ENCODE results near the gene KCNH2.

The KCNH2 gene

DNA sequence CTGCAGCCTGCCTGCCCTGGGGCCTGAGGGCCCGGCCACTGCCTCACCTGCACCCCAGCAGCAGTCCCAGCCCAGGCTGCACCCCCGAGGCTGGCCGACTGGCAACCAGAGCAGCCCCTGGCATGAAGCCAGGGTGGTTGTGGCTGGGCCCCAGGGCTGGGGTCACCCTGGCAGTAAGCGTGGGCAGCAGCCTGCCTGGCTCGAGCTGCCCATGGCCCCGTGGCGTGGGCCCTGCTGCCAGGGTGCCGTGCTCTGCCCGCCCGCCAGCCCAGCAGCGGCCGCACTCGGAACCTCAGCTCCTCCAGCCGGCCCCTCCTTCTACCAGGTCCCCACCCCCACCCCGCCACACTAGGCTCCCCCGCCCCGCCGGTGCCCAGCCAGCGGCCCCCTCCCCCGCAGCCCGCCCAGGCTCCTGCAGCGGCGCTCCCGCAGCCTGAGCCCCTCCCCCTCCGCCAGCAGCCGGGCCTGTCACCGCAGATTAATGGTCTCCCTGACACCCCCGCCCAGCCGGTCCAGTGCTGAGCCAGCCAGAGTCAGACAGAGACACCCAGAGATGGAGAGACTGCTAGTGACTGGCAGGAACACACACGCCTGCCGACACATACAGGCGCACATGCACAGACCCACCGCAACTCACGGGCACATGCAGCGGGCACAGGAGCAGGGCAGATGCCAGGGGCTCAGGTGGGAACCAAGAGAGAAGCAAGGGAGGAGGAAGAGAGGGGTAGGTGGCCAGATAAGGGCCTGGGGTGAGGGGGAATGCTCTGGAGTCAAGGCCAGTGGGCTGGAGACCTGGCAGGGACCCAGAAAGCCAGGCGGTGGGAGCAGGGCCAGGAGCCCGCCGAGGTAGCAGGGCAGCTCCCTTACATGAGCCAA is 22.4 kb downstream of the KCNH2 start:
- CTCF ChIA-PET, result interaction anchor here (0.6 to 1.8 kb wide), 2 partner anchors 10 to 29 kb away, joined by 3 to 4 read pairs; no protein-coding TSS in a partner anchor
- TF ChIP-seq ZNF174 (tag by site-specific recombination; IDR thresholded peaks at IDR 0.05), result no peak
- peak; percentile 41 for TF ChIP-seq ZBTB8A (tag by site-specific recombination; IDR thresholded peaks at IDR 0.05)
- TF ChIP-seq, protein P1, sequence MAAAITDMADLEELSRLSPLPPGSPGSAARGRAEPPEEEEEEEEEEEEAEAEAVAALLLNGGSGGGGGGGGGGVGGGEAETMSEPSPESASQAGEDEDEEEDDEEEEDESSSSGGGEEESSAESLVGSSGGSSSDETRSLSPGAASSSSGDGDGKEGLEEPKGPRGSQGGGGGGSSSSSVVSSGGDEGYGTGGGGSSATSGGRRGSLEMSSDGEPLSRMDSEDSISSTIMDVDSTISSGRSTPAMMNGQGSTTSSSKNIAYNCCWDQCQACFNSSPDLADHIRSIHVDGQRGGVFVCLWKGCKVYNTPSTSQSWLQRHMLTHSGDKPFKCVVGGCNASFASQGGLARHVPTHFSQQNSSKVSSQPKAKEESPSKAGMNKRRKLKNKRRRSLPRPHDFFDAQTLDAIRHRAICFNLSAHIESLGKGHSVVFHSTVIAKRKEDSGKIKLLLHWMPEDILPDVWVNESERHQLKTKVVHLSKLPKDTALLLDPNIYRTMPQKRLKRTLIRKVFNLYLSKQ (tag by site-specific recombination; IDR thresholded peaks at IDR 0.05; ENCODE audit: borderline replicate concordance), result no peak
- TF ChIP-seq, protein P2, sequence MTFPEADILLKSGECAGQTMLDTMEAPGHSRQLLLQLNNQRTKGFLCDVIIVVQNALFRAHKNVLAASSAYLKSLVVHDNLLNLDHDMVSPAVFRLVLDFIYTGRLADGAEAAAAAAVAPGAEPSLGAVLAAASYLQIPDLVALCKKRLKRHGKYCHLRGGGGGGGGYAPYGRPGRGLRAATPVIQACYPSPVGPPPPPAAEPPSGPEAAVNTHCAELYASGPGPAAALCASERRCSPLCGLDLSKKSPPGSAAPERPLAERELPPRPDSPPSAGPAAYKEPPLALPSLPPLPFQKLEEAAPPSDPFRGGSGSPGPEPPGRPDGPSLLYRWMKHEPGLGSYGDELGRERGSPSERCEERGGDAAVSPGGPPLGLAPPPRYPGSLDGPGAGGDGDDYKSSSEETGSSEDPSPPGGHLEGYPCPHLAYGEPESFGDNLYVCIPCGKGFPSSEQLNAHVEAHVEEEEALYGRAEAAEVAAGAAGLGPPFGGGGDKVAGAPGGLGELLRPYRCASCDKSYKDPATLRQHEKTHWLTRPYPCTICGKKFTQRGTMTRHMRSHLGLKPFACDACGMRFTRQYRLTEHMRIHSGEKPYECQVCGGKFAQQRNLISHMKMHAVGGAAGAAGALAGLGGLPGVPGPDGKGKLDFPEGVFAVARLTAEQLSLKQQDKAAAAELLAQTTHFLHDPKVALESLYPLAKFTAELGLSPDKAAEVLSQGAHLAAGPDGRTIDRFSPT (tag by site-specific recombination; IDR thresholded peaks at IDR 0.05), result peak; percentile 28; the same call in 1 of the 2 replicates
- TF ChIP-seq, protein P3, sequence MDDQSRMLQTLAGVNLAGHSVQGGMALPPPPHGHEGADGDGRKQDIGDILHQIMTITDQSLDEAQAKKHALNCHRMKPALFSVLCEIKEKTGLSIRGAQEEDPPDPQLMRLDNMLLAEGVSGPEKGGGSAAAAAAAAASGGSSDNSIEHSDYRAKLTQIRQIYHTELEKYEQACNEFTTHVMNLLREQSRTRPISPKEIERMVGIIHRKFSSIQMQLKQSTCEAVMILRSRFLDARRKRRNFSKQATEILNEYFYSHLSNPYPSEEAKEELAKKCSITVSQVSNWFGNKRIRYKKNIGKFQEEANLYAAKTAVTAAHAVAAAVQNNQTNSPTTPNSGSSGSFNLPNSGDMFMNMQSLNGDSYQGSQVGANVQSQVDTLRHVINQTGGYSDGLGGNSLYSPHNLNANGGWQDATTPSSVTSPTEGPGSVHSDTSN (CRISPR knock-in tag; IDR thresholded peaks at IDR 0.05), result no peak
- TF ChIP-seq ZNF175 (tag by site-specific recombination; IDR thresholded peaks at IDR 0.05), result no peak
- no peak for TF ChIP-seq ZNF549 (tag by site-specific recombination; IDR thresholded peaks at IDR 0.05)
- TF ChIP-seq ZNF114 (tag by site-specific recombination; IDR thresholded peaks at IDR 0.05), result no peak
- no peak for TF ChIP-seq FEZF1 (tag by site-specific recombination; IDR thresholded peaks at IDR 0.05)
- TF ChIP-seq, protein P4, sequence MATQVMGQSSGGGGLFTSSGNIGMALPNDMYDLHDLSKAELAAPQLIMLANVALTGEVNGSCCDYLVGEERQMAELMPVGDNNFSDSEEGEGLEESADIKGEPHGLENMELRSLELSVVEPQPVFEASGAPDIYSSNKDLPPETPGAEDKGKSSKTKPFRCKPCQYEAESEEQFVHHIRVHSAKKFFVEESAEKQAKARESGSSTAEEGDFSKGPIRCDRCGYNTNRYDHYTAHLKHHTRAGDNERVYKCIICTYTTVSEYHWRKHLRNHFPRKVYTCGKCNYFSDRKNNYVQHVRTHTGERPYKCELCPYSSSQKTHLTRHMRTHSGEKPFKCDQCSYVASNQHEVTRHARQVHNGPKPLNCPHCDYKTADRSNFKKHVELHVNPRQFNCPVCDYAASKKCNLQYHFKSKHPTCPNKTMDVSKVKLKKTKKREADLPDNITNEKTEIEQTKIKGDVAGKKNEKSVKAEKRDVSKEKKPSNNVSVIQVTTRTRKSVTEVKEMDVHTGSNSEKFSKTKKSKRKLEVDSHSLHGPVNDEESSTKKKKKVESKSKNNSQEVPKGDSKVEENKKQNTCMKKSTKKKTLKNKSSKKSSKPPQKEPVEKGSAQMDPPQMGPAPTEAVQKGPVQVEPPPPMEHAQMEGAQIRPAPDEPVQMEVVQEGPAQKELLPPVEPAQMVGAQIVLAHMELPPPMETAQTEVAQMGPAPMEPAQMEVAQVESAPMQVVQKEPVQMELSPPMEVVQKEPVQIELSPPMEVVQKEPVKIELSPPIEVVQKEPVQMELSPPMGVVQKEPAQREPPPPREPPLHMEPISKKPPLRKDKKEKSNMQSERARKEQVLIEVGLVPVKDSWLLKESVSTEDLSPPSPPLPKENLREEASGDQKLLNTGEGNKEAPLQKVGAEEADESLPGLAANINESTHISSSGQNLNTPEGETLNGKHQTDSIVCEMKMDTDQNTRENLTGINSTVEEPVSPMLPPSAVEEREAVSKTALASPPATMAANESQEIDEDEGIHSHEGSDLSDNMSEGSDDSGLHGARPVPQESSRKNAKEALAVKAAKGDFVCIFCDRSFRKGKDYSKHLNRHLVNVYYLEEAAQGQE (tag by site-specific recombination; IDR thresholded peaks at IDR 0.05), result no peak
- TF ChIP-seq SCRT1 (tag by site-specific recombination; IDR thresholded peaks at IDR 0.05; ENCODE audit: borderline replicate concordance), result no peak
- no peak for TF ChIP-seq ZNF629 (tag by site-specific recombination; IDR thresholded peaks at IDR 0.05)
- no peak for TF ChIP-seq SCRT2 (tag by site-specific recombination; IDR thresholded peaks at IDR 0.05)
- TF ChIP-seq ZNF623 (tag by site-specific recombination; IDR thresholded peaks at IDR 0.05), result no peak
- no peak for TF ChIP-seq GFI1B (tag by site-specific recombination; IDR thresholded peaks at IDR 0.05)
- no peak for TF ChIP-seq ZNF121 (tag by site-specific recombination; IDR thresholded peaks at IDR 0.05)
- TF ChIP-seq ZEB2 (tag by site-specific recombination; IDR thresholded peaks at IDR 0.05), result no peak
- TF ChIP-seq ZNF664 (tag by site-specific recombination; IDR thresholded peaks at IDR 0.05), result no peak
- TF ChIP-seq ZNF324 (tag by site-specific recombination; IDR thresholded peaks at IDR 0.05), result no peak
- TF ChIP-seq ZNF24 (tag by site-specific recombination; IDR thresholded peaks at IDR 0.05), result no peak
- TF ChIP-seq ZNF830 (tag by site-specific recombination; IDR thresholded peaks at IDR 0.05; ENCODE audit: low read depth), result no peak
- no peak for TF ChIP-seq HOXA7 (CRISPR knock-in tag; IDR thresholded peaks at IDR 0.05; ENCODE audit: borderline replicate concordance)
- no peak for TF ChIP-seq WT1 (tag by site-specific recombination; IDR thresholded peaks at IDR 0.05)
- TF ChIP-seq, protein P5, sequence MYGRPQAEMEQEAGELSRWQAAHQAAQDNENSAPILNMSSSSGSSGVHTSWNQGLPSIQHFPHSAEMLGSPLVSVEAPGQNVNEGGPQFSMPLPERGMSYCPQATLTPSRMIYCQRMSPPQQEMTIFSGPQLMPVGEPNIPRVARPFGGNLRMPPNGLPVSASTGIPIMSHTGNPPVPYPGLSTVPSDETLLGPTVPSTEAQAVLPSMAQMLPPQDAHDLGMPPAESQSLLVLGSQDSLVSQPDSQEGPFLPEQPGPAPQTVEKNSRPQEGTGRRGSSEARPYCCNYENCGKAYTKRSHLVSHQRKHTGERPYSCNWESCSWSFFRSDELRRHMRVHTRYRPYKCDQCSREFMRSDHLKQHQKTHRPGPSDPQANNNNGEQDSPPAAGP (tag by site-specific recombination; IDR thresholded peaks at IDR 0.05), result 0 out of 2 replicates have a peak, but pooled peaks have one; percentile 31
- no peak for TF ChIP-seq PRDM1 (tag by site-specific recombination; IDR thresholded peaks at IDR 0.05)
- TF ChIP-seq BCL11A (tag by site-specific recombination; IDR thresholded peaks at IDR 0.05; ENCODE audit: low read depth), result no peak
- TF ChIP-seq ZFHX2 (tag by site-specific recombination; conservative IDR thresholded peaks at IDR 0.05), result peak; percentile 94
- no peak for TF ChIP-seq KLF8 (tag by site-specific recombination; IDR thresholded peaks at IDR 0.05)
- no peak for TF ChIP-seq ZNF843 (tag by site-specific recombination; IDR thresholded peaks at IDR 0.05)
- no peak for TF ChIP-seq ZNF169 (tag by site-specific recombination; IDR thresholded peaks at IDR 0.05)

More for the DNA sequence above, 22.4 kb downstream of the KCNH2 start:
- POLR2A ChIA-PET, result no interaction called here
- H3K27ac ChIP-seq (ENCODE audit: extremely low read depth, low read depth, low read length), result no peak overlapping the region
- peaks cover 0 to 4% of the 10 kb centered on the region in 2 experiments; a peak in 1 of 3 replicates for H3K36me3 ChIP-seq (ENCODE audit: control insufficient read depth in 2 of 2, insufficient read depth in 1 of 2, low read length in 2 of 2)
- no peaks in the 10 kb centered on the region for H3K4me1 ChIP-seq (ENCODE audit: control insufficient read depth, insufficient read depth, low read length)
- H3K9me3 ChIP-seq (ENCODE audit: control insufficient read depth, insufficient read depth, low read depth, low read length), result no peaks in the 10 kb centered on the region
- no peak overlapping the region for H3K4me3 ChIP-seq (ENCODE audit: low read depth, low read length)

Measured in HEK293 (cell line).